H1 (cell line): ENCODE results near the gene CACNG8. TPM values are rescaled to one million over a fixed set of nuclear protein-coding genes. Genes with fewer than 3 reads are reported as not detected.

Source experiments
- CTCF ChIA-PET: fragments of 300-600 bp; sonication (Branson Sonifier 250); formaldehyde crosslinking; loops from one replicate; lab custom pipeline; 2021; ENCODE audit not compliant: partially characterized antibody; lab: Charles Lee
- POLR2A ChIA-PET: fragments of 300-600 bp; sonication (Branson Sonifier 250); formaldehyde crosslinking; loops from one replicate; lab custom pipeline; 2021; ENCODE audit warnings: inconsistent platforms; ENCODE audit not compliant: partially characterized antibody; lab: Charles Lee
- DNase-seq, 2 experiments: peaks; one replicate each; pipeline versions ENCODE4 v3.0.0 to v3.0.0-alpha.2; 2010 to 2022; ENCODE audit warnings: low spot score in 2 of 2, low read depth in 1 of 2, mixed read lengths in 1 of 2
- FAIRE-seq: peaks from 2 replicates; lab custom pipeline; 2011; peaks lifted over from hg19 to GRCh38; lab: Jason Lieb, UNC
- H2AFZ ChIP-seq: 2 replicates; pipeline ENCODE4 v1.8.1; 2012; ENCODE audit warnings: low read length, inconsistent platforms
- H2AK5ac ChIP-seq: 2 replicates; pipeline ENCODE4 v1.6.1; 2013; ENCODE audit warnings: low read depth, low read length
- H2BK120ac ChIP-seq: replicated peaks from 2 replicates; pipeline ENCODE3; 2013; ENCODE audit warnings: low read depth, low read length, inconsistent platforms
- H2BK12ac ChIP-seq: 2 replicates; pipeline ENCODE4 v1.6.1; 2013; ENCODE audit warnings: low read depth, low read length
- H2BK15ac ChIP-seq: 2 replicates; pipeline ENCODE4 v1.6.1; 2013; ENCODE audit warnings: low read length
- H2BK20ac ChIP-seq: 2 replicates; pipeline ENCODE4 v1.6.1; 2013; ENCODE audit warnings: low read length
- H2BK5ac ChIP-seq: 2 replicates; pipeline ENCODE4 v1.6.1; 2013; ENCODE audit warnings: low read depth, low read length
- H3K14ac ChIP-seq: 2 replicates; pipeline ENCODE4 v1.6.1; 2013; ENCODE audit warnings: inconsistent platforms; ENCODE audit not compliant: insufficient read length
- H3K18ac ChIP-seq: 2 replicates; pipeline ENCODE4 v1.6.1; 2013; ENCODE audit warnings: low read length; ENCODE audit errors: extremely low read depth
- H3K23ac ChIP-seq: 2 replicates; pipeline ENCODE4 v1.6.1; 2013; ENCODE audit warnings: inconsistent platforms; ENCODE audit not compliant: insufficient read length
- H3K23me2 ChIP-seq: 2 replicates; pipeline ENCODE4 v1.6.1; 2013; ENCODE audit warnings: low read depth, low read length
- H3K27ac ChIP-seq: 2 replicates; pipeline ENCODE4 v1.6.1; 2011; ENCODE audit warnings: low read depth, low read length, inconsistent platforms
- H3K27me3 ChIP-seq, 4 experiments: replicated peaks in 1 of 4; 1 replicate in 1 of 4; 2 replicates in 3 of 4; pipeline versions ENCODE4 v1.6.1 to v1.8.1; 2011 to 2013; ENCODE audit warnings: low read length in 3 of 4, mild to moderate bottlenecking in 3 of 4, inconsistent platforms in 2 of 4, mixed read lengths in 2 of 4, moderate library complexity in 1 of 4; ENCODE audit not compliant: control insufficient read depth in 3 of 4, insufficient read depth in 3 of 4; ENCODE audit errors: extremely low read depth in 1 of 4
- H3K36me3 ChIP-seq, 4 experiments: 2 replicates each; pipeline versions ENCODE4 v1.6.1 to v1.8.1; 2011 to 2013; ENCODE audit warnings: mild to moderate bottlenecking in 4 of 4, low read length in 3 of 4, moderate library complexity in 2 of 4, control low read depth in 1 of 4, inconsistent platforms in 1 of 4; ENCODE audit not compliant: insufficient read depth in 4 of 4, control insufficient read depth in 2 of 4
- H3K4ac ChIP-seq: replicated peaks from 2 replicates; pipeline ENCODE3; 2013; ENCODE audit warnings: low read length, low read depth, mixed read lengths, inconsistent platforms; ENCODE audit not compliant: insufficient read length
- H3K4me1 ChIP-seq, 4 experiments: replicated peaks in 1 of 4; 1 replicate in 1 of 4; 2 replicates in 3 of 4; pipeline versions ENCODE4 v1.6.1 to v1.8.1; 2011 to 2013; ENCODE audit warnings: low read length in 3 of 4, inconsistent platforms in 2 of 4, mixed read lengths in 1 of 4; ENCODE audit not compliant: insufficient read depth in 4 of 4, control insufficient read depth in 3 of 4
- H3K4me2 ChIP-seq, 2 experiments: 2 replicates each; pipeline versions ENCODE4 v1.6.1 to v1.8.1; 2011 to 2013; ENCODE audit warnings: low read depth in 2 of 2, low read length in 2 of 2, control low read depth in 1 of 2, inconsistent platforms in 1 of 2, mild to moderate bottlenecking in 1 of 2; ENCODE audit not compliant: insufficient read depth in 1 of 2
- H3K4me3 ChIP-seq, 4 experiments: fragments of 200-600, 300-600 bp in 1 of 4; sonication (generic), shearing (Covaris generic), sonication (Bioruptor Twin) in 1 of 4; 2 replicates each; pipeline versions ENCODE4 v1.5.1 to v1.8.1; 2011 to 2016; ENCODE audit warnings: low read length in 4 of 4, low read depth in 3 of 4, control low read depth in 2 of 4, inconsistent platforms in 2 of 4, mild to moderate bottlenecking in 2 of 4, mixed read lengths in 1 of 4, moderate library complexity in 1 of 4; ENCODE audit not compliant: insufficient read depth in 2 of 4; ENCODE audit errors: extremely low read depth in 1 of 4
- H3K56ac ChIP-seq: replicated peaks from 2 replicates; pipeline ENCODE3; 2013; ENCODE audit warnings: low read depth, mild to moderate bottlenecking, mixed read lengths, low read length, inconsistent platforms; ENCODE audit not compliant: insufficient read length
- H3K79me1 ChIP-seq: 2 replicates; pipeline ENCODE4 v1.6.1; 2013; ENCODE audit warnings: low read depth, low read length, control low read depth
- H3K79me2 ChIP-seq, 2 experiments: 2 replicates each; pipeline versions ENCODE4 v1.6.1 to v1.8.1; 2012 to 2013; ENCODE audit warnings: low read length in 2 of 2, mild to moderate bottlenecking in 2 of 2, inconsistent platforms in 1 of 2; ENCODE audit not compliant: insufficient read depth in 2 of 2, control insufficient read depth in 1 of 2
- H3K9ac ChIP-seq, 4 experiments: replicated peaks in 1 of 4; 1 replicate in 1 of 4; 2 replicates in 3 of 4; pipeline versions ENCODE4 v1.6.1 to v1.8.1; 2011 to 2013; ENCODE audit warnings: low read depth in 3 of 4, low read length in 3 of 4, control low read depth in 2 of 4, mild to moderate bottlenecking in 2 of 4, moderate library complexity in 2 of 4, inconsistent platforms in 1 of 4; ENCODE audit errors: extremely low read depth in 1 of 4
- H3K9me3 ChIP-seq, 2 experiments: 2 replicates each; pipeline versions ENCODE4 v1.6.1 to v1.8.1; 2012 to 2013; ENCODE audit warnings: mild to moderate bottlenecking in 2 of 2, moderate library complexity in 2 of 2, control low read depth in 1 of 2, inconsistent platforms in 1 of 2, low read depth in 1 of 2, low read length in 1 of 2, mixed read lengths in 1 of 2; ENCODE audit not compliant: insufficient read depth in 2 of 2
- H4K20me1 ChIP-seq, 2 experiments: replicated peaks in 1 of 2; 2 replicates each; pipeline versions ENCODE3 to v1.8.1; 2011 to 2013; ENCODE audit warnings: inconsistent platforms in 2 of 2, low read length in 2 of 2, mild to moderate bottlenecking in 1 of 2; ENCODE audit not compliant: insufficient read depth in 2 of 2, control insufficient read depth in 1 of 2
- H4K5ac ChIP-seq: 2 replicates; pipeline ENCODE4 v1.6.1; 2013; ENCODE audit warnings: low read length, low read depth, mixed read lengths, inconsistent platforms; ENCODE audit not compliant: insufficient read length
- H4K8ac ChIP-seq: 2 replicates; pipeline ENCODE4 v1.8.0; 2013; ENCODE audit warnings: mild to moderate bottlenecking, moderate library complexity, low read length, inconsistent platforms; ENCODE audit not compliant: insufficient read depth; ENCODE audit errors: extremely low read depth
- H4K91ac ChIP-seq: replicated peaks from 2 replicates; pipeline ENCODE3; 2013; ENCODE audit warnings: low read length, mixed read lengths, inconsistent platforms; ENCODE audit not compliant: insufficient read length
- CBX8 ChIP-seq: fragments of 300-800, 300-1000 bp; sonication (generic); IDR thresholded peaks from 2 replicates; pipeline ENCODE4 v1.7.1; 2016; ENCODE audit warnings: low read depth, low read length, borderline replicate concordance
- HDAC2 ChIP-seq, 2 experiments: fragments of 300-600 bp in 1 of 2; sonication (generic) in 1 of 2; IDR thresholded peaks; 2 replicates each; pipeline ENCODE4 v1.6.1; 2011 to 2012; ENCODE audit warnings: low read depth in 2 of 2, low read length in 2 of 2, mild to moderate bottlenecking in 2 of 2, moderate library complexity in 2 of 2, borderline replicate concordance in 1 of 2, inconsistent platforms in 1 of 2
- KDM4A ChIP-seq: IDR thresholded peaks from one replicate; pipeline ENCODE4 v1.7.1; 2012; ENCODE audit warnings: low read depth, mild to moderate bottlenecking, moderate library complexity, low read length, inconsistent platforms; ENCODE audit not compliant: severe bottlenecking
- SP2 ChIP-seq: IDR thresholded peaks from 2 replicates; pipeline ENCODE4 v1.6.1; 2012; ENCODE audit warnings: mild to moderate bottlenecking, low read length, inconsistent platforms
- SUZ12 ChIP-seq: fragments of 200-600 bp; sonication (generic); IDR thresholded peaks from 2 replicates; pipeline ENCODE4 v1.6.1; 2012; ENCODE audit warnings: mild to moderate bottlenecking, inconsistent platforms, low read length, moderate library complexity, mixed read lengths
- TBP ChIP-seq: IDR thresholded peaks from 2 replicates; pipeline ENCODE4 v1.6.1; 2011; ENCODE audit warnings: low read depth, low read length, improper control_type of control experiment
- TEAD4 ChIP-seq: IDR thresholded peaks from 2 replicates; pipeline ENCODE4 v1.6.1; 2012; ENCODE audit warnings: low read depth, low read length, inconsistent platforms, mixed read lengths
- WGBS, 2 experiments: shearing (Covaris generic) in 1 of 2; methylation state at CpG; one replicate each; pipeline versions ENCODE4 v1.1.6 to v1.1.7; 2013 to 2015; ENCODE audit warnings: low lambda C conversion rate in 2 of 2, mixed read lengths in 2 of 2, inconsistent platforms in 1 of 2, low coverage in 1 of 2, missing lambda C conversion rate in 1 of 2; ENCODE audit not compliant: insufficient replicate concordance in 2 of 2, insufficient coverage in 1 of 2, insufficient read length in 1 of 2; ENCODE audit errors: extremely low coverage in 1 of 2, missing lambda C conversion rate in 1 of 2; 5-methylcytosine and 5-hydroxymethylcytosine counted together
- polyA plus RNA-seq, 7 experiments: library from polyadenylated mRNA; depleted of rRNA in 3 of 7; stranded (reverse) in 5 of 7; unstranded in 2 of 7; fragments of >200 nt in 5 of 7; fragments of 200-250 nt in 2 of 7; gene quantifications; 1 replicate in 5 of 7; 2 replicates in 1 of 7; 4 replicates in 1 of 7; pipeline versions ENCODE4 v1.2.1 to v1.2.3, GENCODE V29; 2011 to 2013; ENCODE audit warnings: missing spikeins in 2 of 7, mixed read lengths in 2 of 7
- total RNA-seq: library from RNA; stranded (reverse); fragmentation: NEBNext Ultra II Directional; extraction: Animal tissue kit (Norgen Biotek cat#: 25700); gene quantifications from 2 replicates; pipeline ENCODE4 v1.2.1, GENCODE V29; 2021
- TF ChIP-seq, protein P1 (sequence below), 3 experiments: IDR thresholded peaks; 1 replicate in 2 of 3; 2 replicates in 1 of 3; pipeline versions ENCODE4 v1.5.1 to v1.6.1; 2011; ENCODE audit warnings: low read length in 3 of 3, mild to moderate bottlenecking in 3 of 3, inconsistent platforms in 2 of 3, low read depth in 1 of 3, moderate library complexity in 1 of 3; ENCODE audit not compliant: insufficient read depth in 1 of 3; ENCODE audit errors: control extremely low read depth in 1 of 3

Gene CACNG8
- total and polyA plus RNA-seq, 2 of the 8 experiments (the other 6 are each of a cell fraction or from before 2014, with no cell fraction given) = 0.41 to 4.5 TPM

DNA sequence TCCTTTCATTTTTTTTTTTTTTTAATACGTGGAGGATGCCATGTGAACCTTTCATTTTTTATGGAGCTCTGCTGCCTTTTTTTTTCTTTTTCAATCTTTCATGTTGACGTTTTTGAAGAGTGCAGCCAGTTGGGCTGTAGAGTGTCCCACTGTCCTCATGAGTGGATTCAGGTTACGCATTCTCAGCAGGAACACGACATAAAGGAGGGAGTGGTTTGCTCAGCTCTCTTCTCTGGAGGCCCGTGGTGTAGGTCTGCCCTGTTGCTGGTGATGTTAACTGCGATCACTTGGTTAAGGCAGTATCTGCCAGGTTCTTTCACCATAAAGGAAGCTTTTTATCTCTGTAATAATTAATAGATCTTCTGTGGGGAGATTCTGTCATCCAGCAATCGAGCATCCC is 26.7 kb upstream of the CACNG8 start:
- H3K79me2 ChIP-seq = no peaks in the 10 kb centered on the region
- no peak overlapping the region for H2BK120ac ChIP-seq
- H2BK5ac ChIP-seq = no peak overlapping the region
- POLR2A ChIA-PET = interaction anchor here (0.6 to 2.1 kb wide), 9 partner anchors 11 to 188 kb away, joined by 3 to 6 read pairs (median 3); partner anchors contain the start of genes MYADM and PRKCG
- H2AK5ac ChIP-seq = no peak overlapping the region
- whole genome bisulfite sequencing, 2 experiments = 59% methylated on average over 7 of the region's 7 CpGs; no CpG with 5 or more reads in 1 of the 2 experiments
- peaks cover 0 to 26% (median 1%) of the 10 kb centered on the region in 4 experiments; a peak in 4 of 8 replicates for H3K36me3 ChIP-seq
- no peaks in the 10 kb centered on the region for H3K79me1 ChIP-seq
- no peak overlapping the region for H3K18ac ChIP-seq
- H3K23ac ChIP-seq = no peak overlapping the region
- no peak overlapping the region for H4K8ac ChIP-seq
- H3K14ac ChIP-seq = no peak overlapping the region
- no peak overlapping the region for H4K5ac ChIP-seq
- H4K91ac ChIP-seq = no peak overlapping the region
- no peak overlapping the region for H3K27ac ChIP-seq
- H3K27me3 ChIP-seq = no peaks in the 10 kb centered on the region
- no peak overlapping the region for H3K4me3 ChIP-seq
- H4K20me1 ChIP-seq = no peaks in the 10 kb centered on the region
- no peak overlapping the region for H2BK20ac ChIP-seq
- FAIRE-seq = no peak
- H2BK15ac ChIP-seq = no peak overlapping the region
- no peaks in the 10 kb centered on the region for H3K23me2 ChIP-seq
- peaks cover 0 to 4% (median 0%) of the 10 kb centered on the region in 4 experiments; a peak in 1 of 7 replicates for H3K4me1 ChIP-seq
- no peak for DNase-seq
- H3K4me2 ChIP-seq = 0 out of 4 replicates have a peak overlapping the region, but pooled peaks of 1 of the 2 experiments have one; percentile 4
- no peak overlapping the region for H3K4ac ChIP-seq
- H3K9me3 ChIP-seq = no peaks in the 10 kb centered on the region
- CTCF ChIA-PET = interaction anchor here (0.8 to 5.3 kb wide), 6 partner anchors 9 to 88 kb away, joined by 3 to 22 read pairs (median 6); no protein-coding TSS in a partner anchor
- H2BK12ac ChIP-seq = no peak overlapping the region
- H2AFZ ChIP-seq = no peak overlapping the region
- no peak overlapping the region for H3K56ac ChIP-seq
- H3K9ac ChIP-seq = no peak overlapping the region; a peak in 1 of 7 replicates
- TF ChIP-seq SP2 (no peak), SUZ12 (no peak), CBX8 (no peak), TBP (no peak), TEAD4 (no peak), HDAC2 (IDR thresholded peaks at IDR 0.05; ENCODE audit: borderline replicate concordance in 1 of 2, low read depth in 2 of 2, low read length in 2 of 2) (no peak), KDM4A (no peak)
- TF ChIP-seq, protein P1, sequence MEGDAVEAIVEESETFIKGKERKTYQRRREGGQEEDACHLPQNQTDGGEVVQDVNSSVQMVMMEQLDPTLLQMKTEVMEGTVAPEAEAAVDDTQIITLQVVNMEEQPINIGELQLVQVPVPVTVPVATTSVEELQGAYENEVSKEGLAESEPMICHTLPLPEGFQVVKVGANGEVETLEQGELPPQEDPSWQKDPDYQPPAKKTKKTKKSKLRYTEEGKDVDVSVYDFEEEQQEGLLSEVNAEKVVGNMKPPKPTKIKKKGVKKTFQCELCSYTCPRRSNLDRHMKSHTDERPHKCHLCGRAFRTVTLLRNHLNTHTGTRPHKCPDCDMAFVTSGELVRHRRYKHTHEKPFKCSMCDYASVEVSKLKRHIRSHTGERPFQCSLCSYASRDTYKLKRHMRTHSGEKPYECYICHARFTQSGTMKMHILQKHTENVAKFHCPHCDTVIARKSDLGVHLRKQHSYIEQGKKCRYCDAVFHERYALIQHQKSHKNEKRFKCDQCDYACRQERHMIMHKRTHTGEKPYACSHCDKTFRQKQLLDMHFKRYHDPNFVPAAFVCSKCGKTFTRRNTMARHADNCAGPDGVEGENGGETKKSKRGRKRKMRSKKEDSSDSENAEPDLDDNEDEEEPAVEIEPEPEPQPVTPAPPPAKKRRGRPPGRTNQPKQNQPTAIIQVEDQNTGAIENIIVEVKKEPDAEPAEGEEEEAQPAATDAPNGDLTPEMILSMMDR (IDR thresholded peaks at IDR 0.05; ENCODE audit: control extremely low read depth in 1 of 3, insufficient read depth in 1 of 3, low read depth in 1 of 3, low read length in 3 of 3) = no peak
